ENCODE results near the gene AZU1.

The AZU1 gene

GRCh38 chr19:791567-792305 is 35.9 kb upstream of the AZU1 start:
- no peak for DNase-seq (ENCODE audit: extremely low read depth, low read depth)
- TF ChIP-seq CTCF (IDR thresholded peaks at IDR 0.05; ENCODE audit: low read depth, low read length, missing control alignments): no peak
- H3K4me3 ChIP-seq (replicated peaks; ENCODE audit: low read depth, low read length): no peak overlapping the region

GRCh38 chr19:792306-792885 is 35.2 kb upstream of the AZU1 start:
- DNase-seq (ENCODE audit: extremely low read depth, low read depth): no peak
- TF ChIP-seq CTCF (IDR thresholded peaks at IDR 0.05; ENCODE audit: low read depth, low read length, missing control alignments): no peak
- no peak overlapping the region for H3K4me3 ChIP-seq (replicated peaks; ENCODE audit: low read depth, low read length)

- no peak for TF ChIP-seq CTCF (IDR thresholded peaks at IDR 0.05; ENCODE audit: low read depth, low read length, missing control alignments)
- DNase-seq (ENCODE audit: extremely low read depth, low read depth): no peak
- no peak overlapping the region for H3K4me3 ChIP-seq (replicated peaks; ENCODE audit: low read depth, low read length)
Measured at GRCh38 chr19:793806-794205, 33.8 kb upstream of the AZU1 start.

- H3K4me3 ChIP-seq (replicated peaks; ENCODE audit: low read depth, low read length): no peak overlapping the region
- TF ChIP-seq CTCF (IDR thresholded peaks at IDR 0.05; ENCODE audit: low read depth, low read length, missing control alignments): no peak
Measured at GRCh38 chr19:795073-795611, 32.5 kb upstream of the AZU1 start.

GRCh38 chr19:795691-796581 is 31.7 kb upstream of the AZU1 start:
- H3K4me3 ChIP-seq (replicated peaks; ENCODE audit: low read depth, low read length): peak overlapping the region; percentile 52
- no peak for DNase-seq (ENCODE audit: extremely low read depth, low read depth)
- TF ChIP-seq CTCF (IDR thresholded peaks at IDR 0.05; ENCODE audit: low read depth, low read length, missing control alignments): no peak

More at GRCh38 chr19:795073-795611, 32.5 kb upstream of the AZU1 start:
- no peak for DNase-seq (ENCODE audit: extremely low read depth, low read depth)

- no peak for TF ChIP-seq CTCF (IDR thresholded peaks at IDR 0.05; ENCODE audit: low read depth, low read length, missing control alignments)
- peak; percentile 100 for DNase-seq (ENCODE audit: extremely low read depth, low read depth)
- H3K4me3 ChIP-seq (replicated peaks; ENCODE audit: low read depth, low read length): peak within 1 kb of the TSS; percentile 79
Measured at GRCh38 chr19:796692-797527, 30.7 kb upstream of the AZU1 start, which contains the start of gene PTBP1. Gene PTBP1 (plus strand): TSS chr19:797452. CDS start chr19:797498, 46 bp downstream.
